GM19025 (cell line): ENCODE results near the gene SEMA4D.
"Not testable (repeated sequence)": the region's sequence is repeated elsewhere in the genome, so short reads cannot be mapped to it uniquely, and the experiment has no call there.

ENCODE experiments used
- ATAC-seq: cut with Tn5 transposase; IDR thresholded peaks from one replicate; pipeline ENCODE4 v1.9.1; 2021; ENCODE audit warnings: mild to moderate bottlenecking, low read depth, moderate library complexity; ENCODE audit not compliant: unreplicated experiment

SEMA4D gene

DNA sequence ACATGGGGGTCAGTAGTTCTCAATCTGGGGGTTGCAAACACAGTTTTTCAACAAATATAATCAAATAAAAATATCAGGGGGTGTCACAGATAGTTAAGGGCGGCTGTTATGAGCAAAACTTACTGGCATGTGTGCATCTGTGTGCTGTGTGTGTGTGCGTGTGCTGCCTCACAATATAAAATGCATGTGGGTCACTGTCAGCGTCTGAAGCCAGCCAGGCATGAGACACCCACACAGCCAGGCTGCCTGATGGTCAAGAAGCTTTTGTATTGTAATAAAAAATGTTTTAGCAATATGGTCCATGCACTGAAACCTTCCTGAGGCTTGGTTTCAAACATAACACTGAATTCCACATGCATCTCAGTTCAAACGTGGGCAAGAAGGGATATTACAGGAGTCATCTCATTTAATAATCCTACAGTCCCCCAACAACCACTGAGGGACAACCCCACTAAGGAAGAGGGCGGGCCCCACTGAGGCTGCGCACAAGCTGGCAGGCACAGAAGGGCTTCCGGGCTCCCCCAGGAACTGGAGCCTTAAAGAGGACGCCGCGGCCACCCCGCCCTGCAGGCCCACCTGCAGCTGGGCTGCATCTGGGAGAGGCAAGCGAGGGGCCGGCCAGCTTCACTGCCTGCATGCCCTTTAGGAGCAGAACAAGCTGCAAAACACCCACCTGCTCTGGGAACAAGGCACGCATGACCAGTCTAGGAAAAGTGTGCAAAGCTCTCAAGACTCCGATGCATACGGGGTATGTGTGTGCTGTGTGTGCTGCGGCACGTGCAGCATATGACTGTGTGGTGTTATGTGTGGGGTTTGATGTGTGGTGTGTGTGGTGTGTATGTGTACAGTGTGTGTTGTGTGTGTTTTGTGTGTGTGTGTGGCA lies 14.1 kb downstream of the SEMA4D start:
- ATAC-seq: peak; percentile 64

DNA sequence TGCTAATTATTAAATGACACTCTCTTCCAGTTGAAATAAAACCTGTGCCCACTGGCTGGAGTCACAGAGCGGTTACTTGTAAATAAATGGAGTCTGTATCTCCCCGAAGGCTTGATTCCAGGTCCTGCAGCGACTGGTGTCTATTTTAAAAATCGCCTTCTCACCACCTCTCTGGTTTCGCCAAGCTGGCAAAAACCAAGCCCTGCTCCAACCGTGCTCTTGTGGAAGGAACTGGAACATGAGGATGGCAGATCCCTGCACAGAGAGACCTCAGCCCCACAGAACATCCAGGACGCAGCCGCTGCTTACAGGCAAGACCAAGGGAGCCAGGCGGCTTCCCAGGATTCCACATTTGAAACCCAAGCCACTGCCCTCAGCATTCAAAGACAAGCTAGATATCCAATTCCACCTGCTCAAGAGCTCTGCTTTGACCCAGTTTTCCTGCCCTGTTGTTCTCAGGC lies 15.0 kb downstream of the SEMA4D start:
- no peak for ATAC-seq

DNA sequence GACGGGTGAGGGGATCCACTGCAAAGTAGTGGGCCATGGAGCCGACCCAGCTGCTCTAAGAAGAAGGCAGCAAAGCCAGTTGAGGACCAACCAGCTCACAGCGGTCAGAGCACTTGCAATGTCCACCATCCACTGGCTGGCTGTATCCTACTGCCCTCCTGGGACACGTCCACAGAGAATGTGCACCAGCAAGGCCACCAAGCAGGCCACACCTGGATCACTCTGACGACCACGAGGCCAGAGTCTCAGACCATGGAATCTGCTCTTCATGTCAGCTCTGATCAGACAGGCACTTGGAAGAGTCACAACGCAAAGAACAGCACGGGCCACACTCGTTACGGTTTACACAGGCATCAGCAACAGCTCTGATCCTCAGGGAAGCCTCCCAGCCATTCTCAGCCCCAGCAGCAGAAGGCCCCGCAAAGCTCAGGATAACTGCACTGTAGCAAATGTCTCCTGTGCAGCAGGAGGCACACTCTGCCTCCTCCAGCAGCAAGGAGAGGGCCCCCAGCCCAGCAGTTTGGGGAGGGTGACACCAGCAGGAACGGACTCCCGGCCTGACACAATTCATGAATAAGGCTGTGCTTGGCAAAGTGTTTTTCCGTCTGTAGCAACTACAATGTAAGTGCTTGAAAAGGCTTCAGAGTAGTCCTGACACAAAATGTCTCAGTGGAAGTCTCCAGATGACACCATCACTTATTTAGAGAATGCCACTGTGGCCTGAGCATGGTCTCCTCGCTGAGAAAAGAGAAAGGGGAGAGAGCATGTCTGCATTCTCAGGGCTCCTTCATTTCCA lies 15.7 kb downstream of the SEMA4D start:
- no peak for ATAC-seq

DNA sequence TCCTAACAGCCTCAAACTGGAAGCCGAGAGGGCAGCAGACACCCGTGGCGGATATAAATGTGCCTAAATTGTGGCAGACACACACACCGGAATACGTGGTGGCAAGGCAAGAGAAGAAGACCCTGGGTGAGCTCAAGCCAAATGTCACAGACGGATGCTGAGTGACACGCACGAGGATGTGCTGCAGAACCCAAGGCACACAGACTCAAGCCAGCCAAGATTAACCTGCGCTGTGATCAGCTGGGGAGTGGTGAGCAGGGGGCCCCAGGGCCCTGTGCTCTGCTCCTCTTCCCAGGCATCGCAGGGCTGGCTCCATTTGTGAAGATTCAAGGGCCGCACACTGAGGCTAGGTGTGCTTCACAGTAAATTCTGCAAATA lies 16.4 kb downstream of the SEMA4D start:
- no peak for ATAC-seq

DNA sequence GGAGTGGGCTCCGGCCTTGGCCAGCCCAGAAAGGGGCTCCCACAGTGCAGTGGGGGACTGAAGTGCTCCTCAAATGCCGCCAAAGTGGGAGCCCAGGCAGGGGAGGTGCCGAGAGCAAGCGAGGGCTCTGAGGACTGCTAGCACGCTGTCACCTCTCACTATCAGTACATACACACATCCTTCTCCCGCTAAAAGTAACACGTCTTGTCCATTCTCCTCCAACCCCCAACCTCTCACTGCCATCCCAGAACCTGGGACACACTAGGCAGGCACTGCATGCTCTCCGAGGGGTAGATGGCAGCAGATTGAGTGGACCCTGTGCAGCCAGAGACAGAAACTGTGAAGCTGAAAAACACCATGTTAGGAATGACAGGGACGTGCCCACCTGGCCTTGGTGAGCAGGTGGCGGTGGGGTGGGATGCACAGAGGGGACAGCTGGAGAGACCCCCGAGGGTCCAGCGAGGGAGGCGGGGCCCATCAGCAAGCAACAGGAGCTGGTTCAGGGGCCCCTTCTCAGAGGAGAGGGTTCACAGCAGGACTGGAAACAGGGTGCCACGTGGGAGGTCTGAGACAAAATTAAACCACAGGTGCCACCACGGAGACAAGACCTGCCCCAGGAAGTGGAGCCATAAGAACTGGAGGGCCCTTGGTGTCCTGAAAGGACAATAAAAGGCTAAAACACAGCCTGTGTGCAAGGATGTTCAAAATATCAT lies 16.9 kb downstream of the SEMA4D start:
- no peak for ATAC-seq

DNA sequence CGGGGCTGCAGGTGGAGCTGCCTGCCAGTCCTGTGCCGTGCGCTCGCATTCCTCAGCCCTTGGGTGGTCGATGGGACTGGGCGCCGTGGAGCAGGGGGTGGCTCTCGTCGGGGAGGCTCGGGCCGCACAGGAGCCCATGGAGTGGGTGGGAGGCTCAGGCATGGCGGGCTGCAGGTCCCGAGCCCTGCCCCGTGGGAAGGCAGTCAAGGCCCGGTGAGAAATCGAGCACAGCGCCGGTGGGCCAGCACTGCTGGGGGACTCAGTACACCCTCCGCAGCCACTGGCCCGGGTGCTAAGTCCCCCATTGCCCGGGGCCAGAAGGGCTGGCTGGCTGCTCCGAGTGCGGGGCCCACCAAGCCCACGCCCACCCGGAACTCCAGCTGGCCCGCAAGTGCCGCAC lies 17.5 kb downstream of the SEMA4D start:
- not testable (repeated sequence) for ATAC-seq

DNA sequence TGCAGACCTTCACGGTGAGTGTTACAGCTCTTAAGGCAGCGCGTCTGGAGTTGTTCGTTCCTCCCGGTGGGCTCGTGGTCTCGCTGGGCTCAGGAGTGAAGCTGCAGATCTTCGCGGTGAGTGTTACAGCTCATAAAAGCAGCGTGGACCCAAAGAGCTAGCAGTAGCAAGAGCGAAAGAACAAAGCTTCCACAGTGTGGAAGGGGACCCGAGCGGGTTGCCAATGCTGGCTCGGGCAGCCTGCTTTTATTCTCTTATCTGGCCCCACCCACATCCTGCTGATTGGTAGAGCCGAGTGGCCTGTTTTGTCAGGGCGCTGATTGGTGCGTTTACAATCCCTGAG lies 18.3 kb downstream of the SEMA4D start:
- ATAC-seq: not testable (repeated sequence)

DNA sequence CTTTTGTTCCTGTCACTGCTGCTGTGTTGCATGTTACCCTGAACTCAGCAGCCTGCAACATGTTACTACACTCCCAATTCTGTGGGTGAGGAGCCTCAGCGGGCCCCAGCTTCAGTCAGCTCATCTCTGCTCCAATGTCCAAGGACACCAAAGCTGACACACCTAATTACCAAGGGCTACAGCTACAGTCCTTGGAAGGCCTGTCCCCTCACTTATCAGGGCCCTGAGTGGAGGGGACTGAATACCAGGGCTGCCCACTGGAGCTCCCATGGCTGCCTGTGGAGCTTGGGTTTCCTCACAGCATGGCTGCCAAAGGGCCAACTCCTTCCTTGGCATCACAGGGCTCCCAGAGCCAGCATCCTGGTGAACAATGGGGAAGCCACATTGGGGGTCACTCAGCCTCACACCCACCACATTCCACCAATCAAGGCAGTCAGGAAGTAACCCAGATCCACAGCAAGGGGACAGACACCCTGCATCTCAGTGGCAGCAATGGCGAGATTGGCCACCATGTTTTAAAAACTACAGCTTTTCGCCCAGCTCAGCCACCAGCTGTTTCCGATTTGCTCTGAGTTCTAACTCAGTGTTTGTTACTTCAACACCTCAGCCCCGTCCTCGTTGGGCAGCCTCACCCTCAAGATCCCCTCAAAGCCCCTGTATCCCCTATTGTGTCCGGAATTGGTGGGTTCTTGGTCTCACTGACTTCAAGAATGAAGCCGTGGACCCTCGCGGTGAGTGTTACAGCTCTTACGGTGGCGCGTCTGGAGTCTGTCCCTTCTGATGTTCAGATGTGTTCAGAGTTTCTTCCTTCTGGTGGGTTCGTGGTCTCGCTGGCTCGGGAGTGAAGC lies 18.9 kb downstream of the SEMA4D start:
- ATAC-seq: no peak

DNA sequence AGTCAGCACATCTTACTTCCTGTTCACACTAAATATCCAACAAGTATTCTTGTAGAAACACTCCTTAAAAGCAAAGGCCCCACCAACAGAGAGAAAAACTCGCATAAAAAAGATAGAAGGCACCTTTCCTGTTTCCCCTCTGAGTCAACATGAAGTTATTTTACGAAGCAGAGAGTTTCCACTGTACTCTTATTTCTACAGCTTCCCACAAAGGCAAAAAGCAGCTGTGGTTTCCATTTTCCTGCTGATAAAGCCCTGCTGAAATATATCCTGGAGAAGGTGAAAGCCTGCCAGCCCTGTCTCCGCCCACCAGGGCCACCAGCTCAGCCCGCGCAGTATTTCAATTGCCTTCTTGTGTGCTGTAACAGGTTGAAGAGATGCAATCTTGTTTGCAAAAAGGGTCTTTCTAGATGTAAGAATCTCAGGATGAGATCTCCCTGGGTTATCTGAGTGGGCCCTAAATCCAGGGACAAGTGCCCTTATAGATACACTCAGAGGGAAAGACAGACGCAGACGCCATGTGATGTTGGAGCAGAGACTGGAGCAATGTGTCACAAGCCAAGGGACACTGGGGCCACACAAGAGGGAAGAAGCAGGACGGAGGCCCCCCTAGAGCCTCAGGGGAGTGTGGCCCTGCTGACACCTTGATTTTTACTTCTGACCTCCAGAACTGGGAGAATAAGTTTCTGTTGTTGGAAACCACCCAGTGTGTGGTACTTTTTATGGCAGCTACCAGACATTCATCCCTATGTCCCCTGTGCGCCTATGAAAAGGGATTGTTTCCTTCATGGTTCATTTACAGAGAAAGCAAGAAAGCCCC lies 19.9 kb downstream of the SEMA4D start:
- ATAC-seq: no peak

DNA sequence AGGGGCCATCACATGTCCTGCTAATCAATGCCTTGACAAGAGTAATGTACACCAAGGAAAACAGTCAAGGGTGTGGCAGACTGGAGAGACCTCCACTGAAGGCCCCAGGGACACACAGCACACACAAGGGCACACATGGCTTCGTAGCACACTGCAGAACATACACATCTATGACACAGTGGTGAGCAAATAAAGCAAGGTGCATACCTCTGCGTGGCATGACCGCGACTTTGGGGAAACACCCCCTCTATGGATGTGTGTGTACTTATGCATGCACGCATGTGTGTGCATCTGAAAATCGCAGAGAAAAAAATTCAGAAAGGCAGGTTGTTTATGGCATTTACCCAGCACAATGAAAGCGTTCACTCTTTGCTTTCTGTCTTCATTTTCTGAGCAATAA lies 20.5 kb downstream of the SEMA4D start:
- no peak for ATAC-seq

DNA sequence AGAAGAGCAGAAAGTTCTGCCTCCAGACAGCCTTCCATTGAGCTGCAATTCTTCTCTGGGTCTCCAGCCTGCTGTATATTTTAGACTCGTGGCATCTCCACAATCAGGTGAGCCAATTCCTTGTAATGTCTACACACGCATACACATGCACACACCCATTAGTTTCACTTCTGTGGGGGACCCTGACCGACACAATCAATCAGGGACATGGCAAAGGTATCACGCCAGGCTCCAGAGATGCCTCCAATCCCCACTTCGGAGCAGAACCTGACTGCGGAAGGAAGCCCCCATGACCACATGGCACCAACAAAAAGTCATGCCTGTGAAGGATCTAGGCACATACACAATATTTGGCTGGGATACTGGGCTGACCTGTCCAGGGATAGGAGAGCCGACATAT lies 21.4 kb downstream of the SEMA4D start:
- no peak for ATAC-seq

DNA sequence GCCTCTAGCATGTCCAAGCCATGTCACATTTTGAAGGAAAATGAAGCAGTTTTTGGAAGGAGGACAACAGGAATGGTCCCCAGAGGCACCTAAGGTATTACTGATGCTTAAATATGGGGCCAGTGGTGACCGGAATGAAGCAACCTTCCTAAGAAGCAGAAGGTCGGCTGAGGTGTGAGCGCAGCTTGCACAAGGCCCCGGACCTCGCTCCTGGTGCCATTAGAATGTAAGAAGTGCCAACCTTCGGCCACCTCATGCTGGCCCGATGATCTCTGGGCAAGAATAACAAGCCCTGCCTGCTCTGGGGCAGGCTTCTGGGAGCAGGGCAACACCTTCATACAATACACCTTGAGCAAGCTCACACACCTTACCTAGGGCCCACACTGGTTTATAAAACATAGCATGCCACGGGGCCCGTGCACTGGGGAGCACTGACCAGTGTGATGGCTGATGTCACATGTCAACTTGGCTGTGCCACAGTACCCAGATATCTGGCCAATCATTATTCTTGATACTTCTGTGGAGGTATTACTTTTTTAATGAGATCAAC lies 21.9 kb downstream of the SEMA4D start:
- ATAC-seq: no peak

DNA sequence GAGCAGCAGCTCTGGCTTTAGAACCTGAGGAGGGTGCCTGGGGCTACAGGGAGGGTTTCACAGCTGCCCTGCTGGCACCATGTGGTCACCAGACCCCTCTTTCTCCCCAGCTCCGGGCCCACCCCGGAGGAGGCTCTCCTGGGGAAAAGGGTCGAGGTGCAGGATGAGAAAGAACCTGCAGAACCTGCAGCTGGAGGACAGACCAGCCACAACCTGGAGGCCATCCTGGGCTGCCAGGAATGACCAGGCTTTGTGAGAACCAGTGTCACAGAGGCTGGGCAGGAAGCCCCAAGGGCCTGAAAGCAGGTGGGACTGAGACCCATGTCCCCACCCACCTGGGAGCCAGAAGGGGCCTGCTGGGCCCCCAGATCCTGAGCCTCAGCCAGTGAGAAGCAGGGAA lies 23.0 kb downstream of the SEMA4D start:
- ATAC-seq: no peak

DNA sequence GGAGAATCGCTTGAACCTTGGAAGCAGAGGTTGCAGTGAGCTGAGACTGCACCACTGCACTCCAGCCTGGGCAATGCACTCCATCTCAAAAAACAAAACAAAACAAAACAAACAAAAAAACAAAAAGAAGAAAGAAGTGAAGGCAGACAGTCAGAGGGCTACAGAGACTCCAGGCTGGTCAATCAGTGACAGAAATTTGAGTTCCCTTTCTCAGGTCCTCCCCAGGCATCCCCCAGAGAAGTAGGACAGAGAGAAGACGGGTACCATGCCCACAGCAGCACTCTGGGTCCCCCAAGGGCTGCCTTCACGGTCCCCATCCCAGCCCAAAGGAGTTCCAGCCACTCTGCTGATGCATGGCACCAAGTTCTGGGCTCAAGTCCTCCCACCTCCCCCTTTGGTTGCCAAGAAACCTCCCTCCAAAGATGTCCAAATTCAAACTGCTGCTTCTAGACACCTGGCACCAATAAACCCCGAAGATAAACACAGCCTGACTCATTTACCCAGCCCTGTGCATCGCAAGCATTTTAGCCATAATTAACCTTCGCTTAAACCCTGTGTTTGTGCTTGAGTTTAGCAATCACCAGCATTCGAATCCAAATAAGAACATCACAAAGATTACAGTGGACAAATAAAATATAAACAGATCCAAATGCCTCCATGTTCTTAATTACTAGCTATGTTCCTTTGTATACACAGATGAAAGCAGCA lies 24.0 kb downstream of the SEMA4D start:
- no peak for ATAC-seq

DNA sequence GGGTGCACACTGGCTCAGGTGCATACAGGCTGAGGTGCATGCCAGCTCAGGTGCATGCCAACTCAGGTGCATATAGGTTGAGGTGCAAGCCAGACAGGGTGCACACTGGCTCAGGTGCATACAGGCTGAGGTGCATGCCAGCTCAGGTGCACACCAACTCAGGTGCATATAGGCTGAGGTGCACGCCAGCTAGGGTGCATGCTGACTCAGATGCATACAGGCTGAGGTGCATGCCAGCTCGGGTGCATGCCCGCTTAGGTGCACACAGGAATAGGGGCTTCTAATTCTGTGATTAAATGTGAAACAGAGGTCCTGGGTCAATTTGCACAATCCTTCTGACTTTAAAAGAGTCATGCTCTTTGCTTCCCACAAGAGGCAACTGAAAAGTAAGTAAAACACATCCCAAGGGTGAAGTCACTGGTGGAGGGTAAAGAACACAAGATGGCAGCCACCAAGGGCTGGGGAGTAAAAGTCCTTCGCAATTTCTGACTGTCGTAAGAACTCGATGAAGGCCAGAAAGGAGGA lies 26.1 kb downstream of the SEMA4D start:
- ATAC-seq: not testable (repeated sequence)

DNA sequence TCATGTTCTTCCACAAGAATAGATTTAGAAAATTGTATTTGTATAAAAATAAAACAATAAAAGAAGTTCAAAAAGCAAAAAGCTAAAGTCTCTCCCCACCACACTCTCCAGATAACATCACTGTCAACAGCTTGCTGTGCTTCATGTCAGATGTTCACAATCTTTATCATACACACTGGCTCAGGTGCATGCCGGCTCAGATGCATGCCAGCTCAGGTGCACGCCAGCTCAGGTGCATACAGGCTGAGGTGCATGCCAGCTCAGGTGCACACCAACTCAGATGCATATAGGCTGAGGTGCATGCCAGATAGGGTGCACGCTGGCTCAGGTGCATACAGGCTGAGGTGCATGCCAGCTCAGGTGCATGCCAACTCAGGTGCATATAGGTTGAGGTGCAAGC lies 26.5 kb downstream of the SEMA4D start:
- no peak for ATAC-seq

DNA sequence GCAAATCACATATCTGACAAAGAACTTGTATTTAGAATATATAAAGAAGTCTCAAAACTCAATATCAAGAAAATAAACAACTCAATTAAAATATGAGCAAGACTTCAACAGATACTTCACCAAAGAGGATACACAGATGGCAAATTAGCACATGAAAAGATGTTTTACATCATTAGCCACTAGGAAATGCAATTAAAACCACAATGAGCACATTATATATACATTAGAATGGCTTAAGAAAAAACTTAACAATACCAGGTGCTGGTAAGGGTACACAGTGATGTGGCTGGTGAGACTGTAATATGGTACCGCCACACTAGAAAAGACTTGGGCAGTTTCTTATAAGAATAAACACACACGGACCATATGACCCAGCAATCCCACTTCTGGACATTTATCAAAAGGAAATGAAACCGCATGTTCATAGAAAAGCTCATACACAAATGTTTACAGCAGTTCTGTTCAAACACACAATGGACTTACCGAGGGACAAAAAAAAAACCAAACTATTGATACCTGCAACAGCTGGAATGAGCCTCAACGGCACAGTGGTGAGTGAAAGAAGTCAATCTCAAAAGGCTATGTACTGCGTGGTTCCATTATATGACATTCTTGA lies 27.6 kb downstream of the SEMA4D start:
- no peak for ATAC-seq

DNA sequence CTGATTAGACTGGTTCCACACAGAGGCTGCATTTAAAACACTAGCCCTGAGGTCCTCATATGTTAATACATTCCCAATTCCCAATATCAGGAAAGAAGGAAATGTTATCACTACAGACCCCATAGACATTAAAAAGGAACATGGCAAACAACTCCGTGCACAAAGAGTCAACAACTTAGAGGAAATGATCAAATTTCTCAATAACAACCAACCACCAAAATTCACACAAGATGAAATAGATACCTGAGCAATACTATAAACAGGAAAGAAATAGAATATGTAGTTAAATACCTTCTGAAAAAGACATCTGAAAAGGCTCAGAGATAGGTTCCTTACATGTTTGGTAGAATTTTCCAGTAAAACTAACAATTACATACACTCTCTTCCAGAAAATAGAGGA lies 28.9 kb downstream of the SEMA4D start:
- ATAC-seq: no peak
